Measurements from ENCODE around the gene MRPS35. TPM values are rescaled to one million over a fixed set of nuclear protein-coding genes. Genes with fewer than 3 reads are reported as not detected.

Gene MRPS35
- total RNA-seq, 4 donors from 2014 or later, result 25.1 to 60.9 (median 32.9) TPM

DNA sequence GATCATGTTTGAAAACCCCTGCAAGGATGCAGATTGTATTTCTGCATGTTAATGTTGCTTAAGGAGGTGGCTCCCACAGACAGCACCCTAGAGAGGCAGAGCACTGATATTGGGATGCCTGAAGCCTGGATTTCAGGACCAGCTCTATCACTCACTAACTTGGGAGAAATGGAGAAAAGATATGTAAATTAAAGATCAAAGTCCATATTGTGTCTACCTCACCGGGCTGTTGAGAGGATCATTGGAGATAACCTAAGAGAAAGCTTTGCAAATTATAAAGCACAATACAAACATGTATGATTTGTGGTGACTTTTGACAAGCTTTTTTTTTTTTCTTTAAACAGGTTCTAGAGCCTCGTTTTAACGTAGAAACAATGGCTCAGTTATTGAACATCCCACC, 22.0 kb upstream of the MRPS35 start:
- WGBS, 2 donors, result 95 to 96% methylated on average over 3 of the region's 3 CpGs
- intact Hi-C loops (cut with DNase I; ENCODE audit: low total_unique reads), result no loop called here
- DNase-seq (ENCODE audit: low spot score in 2 of 2), result no peak
- no peak overlapping the region for H3K4me3 ChIP-seq (ENCODE audit: low read depth, poor library complexity, severe bottlenecking)
- TF ChIP-seq, protein P1, sequence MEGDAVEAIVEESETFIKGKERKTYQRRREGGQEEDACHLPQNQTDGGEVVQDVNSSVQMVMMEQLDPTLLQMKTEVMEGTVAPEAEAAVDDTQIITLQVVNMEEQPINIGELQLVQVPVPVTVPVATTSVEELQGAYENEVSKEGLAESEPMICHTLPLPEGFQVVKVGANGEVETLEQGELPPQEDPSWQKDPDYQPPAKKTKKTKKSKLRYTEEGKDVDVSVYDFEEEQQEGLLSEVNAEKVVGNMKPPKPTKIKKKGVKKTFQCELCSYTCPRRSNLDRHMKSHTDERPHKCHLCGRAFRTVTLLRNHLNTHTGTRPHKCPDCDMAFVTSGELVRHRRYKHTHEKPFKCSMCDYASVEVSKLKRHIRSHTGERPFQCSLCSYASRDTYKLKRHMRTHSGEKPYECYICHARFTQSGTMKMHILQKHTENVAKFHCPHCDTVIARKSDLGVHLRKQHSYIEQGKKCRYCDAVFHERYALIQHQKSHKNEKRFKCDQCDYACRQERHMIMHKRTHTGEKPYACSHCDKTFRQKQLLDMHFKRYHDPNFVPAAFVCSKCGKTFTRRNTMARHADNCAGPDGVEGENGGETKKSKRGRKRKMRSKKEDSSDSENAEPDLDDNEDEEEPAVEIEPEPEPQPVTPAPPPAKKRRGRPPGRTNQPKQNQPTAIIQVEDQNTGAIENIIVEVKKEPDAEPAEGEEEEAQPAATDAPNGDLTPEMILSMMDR (IDR thresholded peaks at IDR 0.05), result no peak
- no peak for TF ChIP-seq POLR2A (IDR thresholded peaks at IDR 0.05)

DNA sequence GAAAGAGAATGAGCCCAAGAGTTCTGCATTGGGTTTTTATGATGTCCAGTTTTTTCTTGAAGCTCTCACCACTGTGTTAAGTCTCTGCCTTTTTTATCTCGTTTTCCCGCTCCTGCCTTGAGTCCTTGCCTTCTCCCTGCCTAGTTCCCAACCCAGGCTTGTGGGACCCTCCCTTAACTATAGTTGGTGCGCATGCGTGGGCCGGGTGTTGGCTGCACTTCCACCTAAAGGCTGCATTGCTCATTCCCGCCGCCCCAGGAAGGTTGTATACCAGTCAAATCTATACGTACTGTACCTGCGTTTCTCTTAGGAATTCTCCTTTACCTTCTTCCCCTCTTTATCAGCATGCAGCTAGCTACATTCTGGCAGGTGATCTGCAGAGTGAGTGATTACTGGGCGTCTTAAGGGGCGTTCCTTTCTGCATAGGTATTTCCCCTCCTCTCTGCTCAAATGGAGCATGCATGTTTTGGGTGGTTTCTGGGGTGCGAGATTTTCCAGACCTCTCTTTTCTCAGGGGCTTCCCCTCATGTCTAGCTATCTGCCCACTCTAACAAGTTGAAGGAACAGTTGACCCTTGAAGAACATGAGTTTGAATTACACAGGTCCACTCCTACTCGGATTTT, 21.0 kb upstream of the MRPS35 start:
- intact Hi-C loops (cut with DNase I; ENCODE audit: low total_unique reads), result no loop called here
- TF ChIP-seq, protein P1 (IDR thresholded peaks at IDR 0.05), result no peak
- no peak for TF ChIP-seq POLR2A (IDR thresholded peaks at IDR 0.05)
- H3K4me3 ChIP-seq (ENCODE audit: low read depth, poor library complexity, severe bottlenecking), result no peak overlapping the region
- no peak for DNase-seq (ENCODE audit: low spot score in 2 of 2)
- WGBS, 2 donors, result 95% methylated on average over 13 of the region's 13 CpGs

DNA sequence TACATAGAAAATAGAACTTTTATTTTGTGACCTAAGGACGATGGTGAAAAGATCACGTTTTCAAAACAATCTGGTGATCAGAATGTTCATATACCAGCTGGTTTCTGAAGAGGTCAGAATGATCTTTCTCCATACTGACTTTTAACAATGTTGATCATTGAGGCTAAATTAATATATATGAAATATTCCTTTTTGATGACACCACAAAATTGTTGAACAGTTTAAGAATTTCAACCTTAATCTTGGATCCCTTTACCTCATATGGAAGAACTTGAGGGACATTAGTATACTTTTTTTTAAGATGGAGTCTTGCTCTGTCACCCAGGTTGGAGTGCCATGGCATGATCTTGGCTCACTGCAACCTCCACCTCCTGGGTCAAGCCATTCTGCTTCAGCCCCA, 17.2 kb upstream of the MRPS35 start:
- WGBS, 2 donors, result 79 to 86% methylated on average over 2 of the region's 2 CpGs
- DNase-seq (ENCODE audit: low spot score in 2 of 2), result no peak
- intact Hi-C loops (cut with DNase I; ENCODE audit: low total_unique reads), result no loop called here
- no peak for TF ChIP-seq POLR2A (IDR thresholded peaks at IDR 0.05)
- TF ChIP-seq, protein P1 (IDR thresholded peaks at IDR 0.05), result no peak
- H3K4me3 ChIP-seq (ENCODE audit: low read depth, poor library complexity, severe bottlenecking), result no peak overlapping the region

DNA sequence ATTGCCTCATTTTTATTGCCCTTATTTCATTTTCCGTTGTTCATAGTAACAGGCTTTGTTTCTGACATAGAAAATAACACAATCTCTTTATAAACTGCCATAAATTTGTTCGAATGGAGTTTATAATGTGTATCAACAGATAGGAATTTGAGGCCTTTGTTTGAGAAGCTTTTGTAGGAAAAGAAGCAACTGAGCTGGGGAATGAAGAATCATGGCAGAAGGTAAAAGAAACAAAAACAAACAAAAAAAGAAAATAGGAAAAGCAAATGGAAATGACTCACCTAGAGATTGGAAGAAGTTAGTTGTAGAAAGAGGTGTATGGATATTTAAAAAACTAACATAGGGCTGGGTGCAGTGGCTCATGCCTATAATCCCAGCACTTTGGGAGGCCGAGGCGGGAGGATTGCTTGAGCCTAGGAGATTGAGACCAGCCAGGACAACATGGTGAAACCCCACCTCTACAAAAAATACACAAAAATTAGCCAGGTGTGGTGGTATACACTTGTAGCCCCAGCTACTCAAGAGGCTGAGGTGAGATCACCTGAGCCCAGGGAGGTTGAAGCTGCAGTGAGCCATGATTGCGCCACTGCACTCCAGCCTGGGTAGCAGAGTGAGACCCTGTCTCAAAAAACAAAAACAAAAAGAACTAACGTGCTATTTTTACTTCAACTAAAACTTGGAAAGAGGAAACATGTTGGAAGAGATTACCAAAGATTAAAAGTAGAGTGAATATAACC, 14.9 kb upstream of the MRPS35 start:
- H3K4me3 ChIP-seq (ENCODE audit: low read depth, poor library complexity, severe bottlenecking), result no peak overlapping the region
- TF ChIP-seq, protein P1 (IDR thresholded peaks at IDR 0.05), result no peak
- TF ChIP-seq POLR2A (IDR thresholded peaks at IDR 0.05), result no peak
- no peak for DNase-seq (ENCODE audit: low spot score in 2 of 2)
- intact Hi-C loops (cut with DNase I; ENCODE audit: low total_unique reads), result no loop called here
- WGBS, 2 donors, result 86 to 89% methylated on average over 6 of the region's 6 CpGs

DNA sequence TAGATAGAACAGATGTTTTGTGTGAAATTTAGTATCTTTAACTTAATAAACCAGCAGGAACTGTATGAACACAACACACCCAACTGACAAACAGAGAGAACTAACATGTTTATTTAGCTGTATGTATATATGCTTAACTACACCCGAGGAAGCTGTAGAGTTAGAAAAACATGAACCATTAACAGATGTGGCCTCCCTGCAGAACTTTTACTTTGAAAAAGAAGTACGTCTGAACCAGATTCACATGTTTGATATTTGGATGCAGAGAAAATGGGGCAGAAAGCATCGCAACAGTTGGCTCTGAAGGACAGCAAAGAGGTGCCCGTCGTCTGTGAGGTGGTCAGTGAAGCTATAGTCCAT, 14.4 kb upstream of the MRPS35 start, which contains the start of gene REP15:
REP15 (plus strand) TSS at position 155 of the 360 bp plus-strand sequence; CDS start at position 271, 116 bp downstream.
- 77 to 82% methylated on average over 5 of the region's 5 CpGs for WGBS, 2 donors
- DNase-seq (ENCODE audit: low spot score in 2 of 2), result no peak
- TF ChIP-seq, protein P1 (IDR thresholded peaks at IDR 0.05), result no peak
- TF ChIP-seq POLR2A (IDR thresholded peaks at IDR 0.05), result no peak

More for the DNA sequence above, 14.4 kb upstream of the MRPS35 start, which contains the start of gene REP15:
- no peak within 1 kb of the TSS for H3K4me3 ChIP-seq (ENCODE audit: low read depth, poor library complexity, severe bottlenecking)
- intact Hi-C loops (cut with DNase I; ENCODE audit: low total_unique reads), result no loop called here
